Activated CD4-positive, alpha-beta T cell treated with anti-CD3 and anti-CD28 coated beads, Interleukin-2, Interleukin-6, amounts not matched to agents 100 ng/mL and 50 ng/mL, durations not matched to agents 16 hours and 8 hours (primary cell): ENCODE measurements around the gene USPL1.

ENCODE experiments used
- DNase-seq: peaks from one replicate; pipeline ENCODE4 v3.0.0-alpha.2; 2020

The USPL1 gene

DNA sequence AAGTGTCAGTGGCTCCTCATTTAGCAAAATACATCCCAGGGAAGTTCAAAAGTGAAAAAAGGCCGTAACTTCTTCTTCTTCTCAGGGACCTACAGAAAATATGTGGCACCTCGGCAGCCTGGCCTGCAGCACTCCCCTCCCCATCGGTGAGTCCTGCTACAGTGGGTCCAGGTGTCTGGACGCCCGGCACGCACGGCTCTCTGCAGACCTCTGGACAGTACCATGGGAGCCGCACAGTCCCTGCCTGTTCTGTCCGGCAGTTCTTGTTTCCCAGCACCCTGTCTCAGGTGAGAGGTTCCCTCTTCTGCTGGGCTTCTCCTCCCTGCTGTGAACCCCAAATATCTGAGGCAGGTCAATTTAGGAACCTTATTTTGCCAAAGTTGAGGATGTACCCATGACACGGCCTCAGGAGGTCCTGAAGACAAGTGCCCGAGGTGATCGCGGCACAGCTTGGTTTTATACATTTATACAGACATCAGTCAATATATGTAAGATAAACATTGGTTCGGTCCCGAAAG is 80.8 kb downstream of the USPL1 start:
- DNase-seq: no peak

DNA sequence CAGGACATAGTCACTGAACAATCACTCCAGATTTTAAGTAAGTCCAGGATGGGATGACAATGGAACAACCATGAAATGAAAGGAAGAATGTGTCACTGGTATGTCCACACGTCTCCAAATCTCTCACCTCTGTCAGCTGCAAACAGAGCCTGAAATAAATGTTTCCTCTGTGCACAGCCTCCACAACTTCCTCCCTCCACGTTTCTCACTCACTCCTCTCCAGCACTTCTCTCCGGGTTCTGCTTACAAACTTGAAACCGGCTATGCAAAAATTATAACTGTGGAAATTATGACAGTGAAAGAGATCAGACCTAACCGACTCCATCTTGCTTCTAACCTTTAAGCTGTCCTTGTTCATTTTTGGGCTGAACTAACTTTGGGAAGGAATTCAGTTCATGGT is 82.6 kb downstream of the USPL1 start:
- no peak for DNase-seq

DNA sequence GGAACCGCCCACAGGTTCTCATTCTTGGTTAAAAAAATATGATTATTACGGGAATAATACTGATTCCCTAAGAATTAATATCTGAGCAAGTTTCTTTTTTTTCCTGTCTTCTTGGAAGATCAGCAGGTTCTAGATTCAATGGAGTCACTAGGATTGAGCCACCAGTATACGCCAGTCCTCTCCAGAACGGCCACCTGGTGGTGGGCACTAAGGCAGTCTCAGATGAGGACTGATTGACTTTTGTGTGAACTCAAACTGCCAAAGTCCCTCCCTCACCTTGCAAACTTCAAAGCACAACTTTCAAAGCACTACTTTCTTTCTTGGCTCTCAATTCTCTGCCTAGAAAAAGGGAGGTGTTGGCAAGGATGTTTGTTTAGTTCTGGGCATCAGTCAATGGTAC is 84.3 kb downstream of the USPL1 start:
- DNase-seq: no peak

DNA sequence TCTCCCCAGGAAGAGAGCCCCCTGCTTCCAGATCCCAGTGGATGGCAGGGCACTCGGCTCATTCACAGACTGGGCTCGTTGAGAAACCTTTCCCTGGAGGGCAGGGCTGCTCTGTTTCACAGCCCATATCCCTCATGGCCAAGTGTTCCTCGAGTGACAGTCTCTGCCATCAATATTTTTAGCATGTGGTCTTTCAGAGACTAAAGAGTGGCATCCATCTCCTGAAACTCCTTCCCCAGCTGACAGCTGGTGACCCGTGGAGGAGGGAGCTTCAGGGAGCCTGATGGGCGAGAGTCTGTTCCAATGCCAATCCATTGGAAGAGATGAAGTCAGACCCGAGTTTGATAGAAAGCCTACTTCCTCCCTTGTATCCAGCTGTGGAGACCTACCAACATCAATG is 86.9 kb downstream of the USPL1 start:
- no peak for DNase-seq

DNA sequence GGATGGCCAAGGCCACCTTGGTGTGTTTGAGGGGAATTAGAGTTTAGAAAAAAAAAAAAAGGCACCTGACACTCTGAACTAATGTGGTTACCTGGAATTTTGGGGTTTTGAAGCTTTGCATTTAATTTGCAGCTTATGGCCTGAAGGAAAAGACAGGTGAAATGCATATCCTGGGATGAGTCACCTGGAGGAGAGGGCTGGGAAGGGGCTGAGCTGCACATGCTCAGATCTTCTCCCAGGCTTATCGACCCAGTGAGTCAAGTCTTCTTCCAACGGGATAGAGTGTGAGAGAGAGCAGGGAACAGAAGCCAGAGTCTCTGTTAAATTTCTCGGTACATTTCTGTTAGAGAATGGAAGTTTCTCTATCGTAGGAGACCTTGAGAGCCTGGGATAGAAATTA is 88.0 kb downstream of the USPL1 start:
- no peak for DNase-seq

DNA sequence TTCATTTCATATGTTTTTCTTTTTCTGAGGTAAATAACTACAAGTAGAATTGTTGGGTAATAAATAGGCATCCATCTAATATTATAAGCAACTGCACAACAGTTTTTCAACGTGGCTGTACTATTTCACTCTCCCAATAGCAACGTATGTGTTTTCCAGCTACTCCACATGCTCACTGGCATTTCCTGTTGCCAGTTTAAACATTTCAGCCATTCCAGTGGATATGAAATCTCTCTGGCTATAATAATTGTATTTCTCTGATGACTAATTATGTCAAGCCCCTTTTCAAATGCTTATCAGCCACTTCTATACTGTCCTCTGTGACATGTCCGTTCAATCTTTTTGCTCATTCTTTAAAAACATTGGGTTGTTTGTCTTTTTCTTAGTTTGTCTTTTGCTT is 90.8 kb downstream of the USPL1 start:
- no peak for DNase-seq
